Parathyroid adenoma (tissue), 2 donors: ENCODE results near the gene RNF227.

Experiments
- H2AFZ ChIP-seq: fragments of 300-600 bp; sonication (generic); one replicate; pipeline ENCODE4 v1.7.0; 2017; ENCODE audit warnings: antibody characterized with exemption, mild to moderate bottlenecking
- H3K27ac ChIP-seq: fragments of 300-600 bp; sonication (generic); one replicate; pipeline ENCODE4 v1.7.0; 2017
- H3K27me3 ChIP-seq: fragments of 300-600 bp; sonication (generic); one replicate; pipeline ENCODE4 v1.7.0; 2017; ENCODE audit warnings: low read length; ENCODE audit not compliant: control insufficient read depth, insufficient read depth
- H3K36me3 ChIP-seq: fragments of 300-600 bp; sonication (generic); one replicate; pipeline ENCODE4 v1.7.0; 2017; ENCODE audit warnings: low read length; ENCODE audit not compliant: control insufficient read depth, insufficient read depth
- H3K4me1 ChIP-seq: fragments of 300-600 bp; sonication (generic); one replicate; pipeline ENCODE4 v1.7.0; 2017; ENCODE audit warnings: control low read depth
- H3K4me2 ChIP-seq: fragments of 300-600 bp; sonication (generic); one replicate; pipeline ENCODE4 v1.7.0; 2017; ENCODE audit warnings: low read length
- H3K4me3 ChIP-seq: fragments of 300-600 bp; sonication (generic); one replicate; pipeline ENCODE4 v1.7.0; 2017; ENCODE audit warnings: low read depth, low read length
- H3K79me2 ChIP-seq: fragments of 300-600 bp; sonication (generic); one replicate; pipeline ENCODE4 v1.7.0; 2017; ENCODE audit warnings: control low read depth
- H3K9ac ChIP-seq: fragments of 300-600 bp; sonication (generic); one replicate; pipeline ENCODE4 v1.7.0; 2017; ENCODE audit warnings: mild to moderate bottlenecking
- H3K9me3 ChIP-seq: fragments of 300-600 bp; sonication (generic); one replicate; pipeline ENCODE4 v1.7.0; 2017; ENCODE audit warnings: low read length; ENCODE audit not compliant: control insufficient read depth
- CTCF ChIP-seq: fragments of 300-600 bp; sonication (generic); IDR thresholded peaks from one replicate; pipeline ENCODE4 v1.7.0; 2017; ENCODE audit warnings: antibody characterized with exemption, mild to moderate bottlenecking
- donor health status: primary hyperparathyroidism.

Gene RNF227

GRCh38 chr17:7894226-7894625, 21.9 kb downstream of the RNF227 start:
- Histone ChIP-seq H3K9ac (no peak overlapping the region), H3K79me2 (peaks cover 15% of the 10 kb centered on the region), H3K9me3 (no peaks in the 10 kb centered on the region), H3K27me3 (no peaks in the 10 kb centered on the region), H3K4me1 (peaks cover 21% of the 10 kb centered on the region), H3K36me3 (no peaks in the 10 kb centered on the region), H3K4me2 (no peak overlapping the region), H3K4me3 (no peak overlapping the region), H3K27ac (no peak overlapping the region), H2AFZ (no peak overlapping the region)
- no peak for TF ChIP-seq CTCF

- no peak for TF ChIP-seq CTCF
- no peaks in the 10 kb centered on the region for H3K36me3 ChIP-seq
- H3K9me3 ChIP-seq = no peaks in the 10 kb centered on the region
Observed at GRCh38 chr17:7893187-7893880, 22.8 kb downstream of the RNF227 start.

GRCh38 chr17:7889166-7889955, 26.7 kb downstream of the RNF227 start:
- Histone ChIP-seq H3K4me3 (peak overlapping the region; percentile 25), H3K27me3 (no peaks in the 10 kb centered on the region), H3K79me2 (peaks cover 5% of the 10 kb centered on the region), H3K4me1 (peaks cover 24% of the 10 kb centered on the region), H3K36me3 (no peaks in the 10 kb centered on the region), H3K4me2 (peak overlapping the region; percentile 99), H3K9me3 (no peaks in the 10 kb centered on the region), H3K9ac (no peak overlapping the region), H2AFZ (no peak overlapping the region), H3K27ac (peak overlapping the region; percentile 85)
- TF ChIP-seq CTCF = peak; percentile 69

More at GRCh38 chr17:7893187-7893880, 22.8 kb downstream of the RNF227 start:
- Histone ChIP-seq H3K4me3 (no peak overlapping the region), H3K4me1 (peaks cover 30% of the 10 kb centered on the region), H3K79me2 (peaks cover 13% of the 10 kb centered on the region), H3K4me2 (no peak overlapping the region), H3K27ac (no peak overlapping the region), H3K9ac (no peak overlapping the region), H2AFZ (no peak overlapping the region), H3K27me3 (no peaks in the 10 kb centered on the region)

- no peaks in the 10 kb centered on the region for H3K9me3 ChIP-seq
- no peaks in the 10 kb centered on the region for H3K36me3 ChIP-seq
- H3K4me1 ChIP-seq = peaks cover 26% of the 10 kb centered on the region
- H3K27me3 ChIP-seq = no peaks in the 10 kb centered on the region
- peak within 1 kb of the TSS; percentile 81 for H3K4me3 ChIP-seq
- no peak for TF ChIP-seq CTCF
- H3K27ac ChIP-seq = peak within 1 kb of the TSS; percentile 85
- H3K4me2 ChIP-seq = peak within 1 kb of the TSS; percentile 99
- peaks cover 5% of the 10 kb centered on the region for H3K79me2 ChIP-seq
- H3K9ac ChIP-seq = no peak within 1 kb of the TSS
- peak within 1 kb of the TSS; percentile 63 for H2AFZ ChIP-seq
Observed at GRCh38 chr17:7888184-7888920, 27.7 kb downstream of the RNF227 start, which contains the start of gene CHD3. TSS of gene CHD3 (plus strand) at chr17:7888789. CDS start at chr17:7889001, 212 bp downstream.
